HepG2 (cell line): ENCODE results near the gene OAS3. TPM values are rescaled to one million over a fixed set of nuclear protein-coding genes. Genes with fewer than 3 reads are reported as not detected.

ENCODE experiments used
- FOSL2 ChIP-seq: sonication (generic); formaldehyde crosslinking; IDR thresholded peaks from 2 replicates; pipeline ENCODE4 v1.4.0; 2020; ENCODE audit warnings: missing genetic modification reagents
- IRX3 ChIP-seq: sonication (generic); formaldehyde crosslinking; IDR thresholded peaks from 2 replicates; pipeline ENCODE4 v1.8.1; 2023; ENCODE audit warnings: mild to moderate bottlenecking, low read depth, missing genetic modification reagents, borderline replicate concordance
- NFRKB ChIP-seq: fragments of 450-650 bp; IDR thresholded peaks from 2 replicates; pipeline ENCODE4 v1.6.1; 2017
- SAP130 ChIP-seq: IDR thresholded peaks from 2 replicates; pipeline ENCODE4 v1.6.1; 2016; ENCODE audit warnings: low read depth
- ZFP1 ChIP-seq: IDR thresholded peaks from 2 replicates; pipeline ENCODE4 v1.6.1; 2016
- ZMYM3 ChIP-seq: sonication (generic); formaldehyde crosslinking; IDR thresholded peaks from 2 replicates; pipeline ENCODE4 v1.5.1; 2020; ENCODE audit warnings: mild to moderate bottlenecking, missing genetic modification reagents
- ZNF432 ChIP-seq: sonication (generic); formaldehyde crosslinking; IDR thresholded peaks from 2 replicates; pipeline ENCODE4 v1.5.0; 2020; ENCODE audit warnings: missing genetic modification reagents, mild to moderate bottlenecking, borderline replicate concordance
- ZNF441 ChIP-seq: sonication (generic); formaldehyde crosslinking; IDR thresholded peaks from 2 replicates; pipeline ENCODE4 v1.7.0; 2021; ENCODE audit warnings: missing genetic modification reagents, borderline replicate concordance
- ZNF468 ChIP-seq: sonication (generic); formaldehyde crosslinking; IDR thresholded peaks from 2 replicates; pipeline ENCODE4 v1.8.0; 2022; ENCODE audit warnings: mild to moderate bottlenecking, moderate library complexity, missing genetic modification reagents
- ZNF768 ChIP-seq: sonication (generic); formaldehyde crosslinking; IDR thresholded peaks from 2 replicates; pipeline ENCODE4 v1.4.0; 2020; ENCODE audit warnings: missing genetic modification reagents
- polyA plus RNA-seq, 8 experiments: library from polyadenylated mRNA; depleted of rRNA in 3 of 8; stranded (reverse) in 7 of 8; unstranded in 1 of 8; fragments of >200 nt; fragmentation: Illumina TruSeq in 4 of 8; extraction: Trizol in 4 of 8; gene quantifications; 2 replicates each; pipeline versions ENCODE4 v1.2.1 to v1.2.3, GENCODE V29; 2011 to 2016; ENCODE audit warnings: low read depth in 4 of 8, missing spikeins in 1 of 8, mixed read lengths in 1 of 8; ENCODE audit not compliant: insufficient read depth in 1 of 8
- total RNA-seq, 5 experiments: library from RNA; depleted of rRNA; stranded (reverse); fragments of >200 nt; fragmentation: Illumina TruSeq; extraction: Trizol; gene quantifications; 2 replicates each; pipeline ENCODE4 v1.2.3, GENCODE V29; 2016; ENCODE audit warnings: low read depth in 1 of 5
- TF ChIP-seq, protein P1 (sequence below): IDR thresholded peaks from 2 replicates; pipeline ENCODE4 v1.6.1; 2016; ENCODE audit warnings: missing genetic modification reagents, missing compliant biosample characterization
- TF ChIP-seq, protein P2 (sequence below): sonication (generic); formaldehyde crosslinking; IDR thresholded peaks from 2 replicates; pipeline ENCODE4 v1.5.1; 2020; ENCODE audit warnings: mild to moderate bottlenecking, missing genetic modification reagents, moderate library complexity
- TF ChIP-seq, protein P3 (sequence below): sonication (generic); formaldehyde crosslinking; IDR thresholded peaks from 2 replicates; pipeline ENCODE4 v1.4.0; 2020; ENCODE audit warnings: missing genetic modification reagents, borderline replicate concordance
- TF ChIP-seq, protein P4 (sequence below): sonication (generic); formaldehyde crosslinking; IDR thresholded peaks from 2 replicates; pipeline ENCODE4 v1.4.0; 2020; ENCODE audit warnings: missing genetic modification reagents, borderline replicate concordance
- TF ChIP-seq, protein P5 (sequence below): sonication (generic); formaldehyde crosslinking; IDR thresholded peaks from 2 replicates; pipeline ENCODE4 v1.4.0; 2020; ENCODE audit warnings: mild to moderate bottlenecking, missing genetic modification reagents
- TF ChIP-seq, protein P6 (sequence below): sonication (generic); formaldehyde crosslinking; IDR thresholded peaks from 2 replicates; pipeline ENCODE4 v1.5.0; 2020; ENCODE audit warnings: mild to moderate bottlenecking, missing genetic modification reagents, moderate library complexity

OAS3 gene
- total and polyA plus RNA-seq, 2 of the 13 experiments (the other 11 are each of a cell fraction or from before 2014, with no cell fraction given) = 4.8 to 10.5 TPM

DNA sequence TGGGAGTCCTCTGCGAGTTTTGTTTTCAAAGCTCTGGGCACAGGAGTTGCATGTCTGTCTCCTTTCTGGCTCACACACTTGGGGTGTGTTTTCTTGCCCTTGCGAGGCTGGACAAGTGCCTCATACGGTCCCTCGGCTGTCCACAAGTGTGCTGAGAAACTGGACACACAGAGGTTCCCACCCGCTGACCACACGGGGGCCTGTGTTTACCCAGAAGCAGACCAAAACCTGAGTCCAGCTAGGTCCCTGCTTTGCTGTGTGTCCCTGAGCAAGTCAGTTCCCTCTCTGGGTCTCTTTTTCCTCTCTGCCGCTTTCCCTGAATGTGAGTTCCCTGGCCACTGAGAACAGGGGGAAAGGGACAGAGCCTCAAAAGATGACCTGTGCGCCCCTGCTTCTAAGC is 39.4 kb downstream of the OAS3 start (continued):
- TF ChIP-seq ZNF768 (CRISPR knock-in tag) = peak; percentile 99
- TF ChIP-seq, protein P1, sequence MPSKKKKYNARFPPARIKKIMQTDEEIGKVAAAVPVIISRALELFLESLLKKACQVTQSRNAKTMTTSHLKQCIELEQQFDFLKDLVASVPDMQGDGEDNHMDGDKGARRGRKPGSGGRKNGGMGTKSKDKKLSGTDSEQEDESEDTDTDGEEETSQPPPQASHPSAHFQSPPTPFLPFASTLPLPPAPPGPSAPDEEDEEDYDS (CRISPR knock-in tag) = no peak
- TF ChIP-seq SAP130 = no peak
- TF ChIP-seq IRX3 (CRISPR knock-in tag) = no peak
- TF ChIP-seq, protein P2, sequence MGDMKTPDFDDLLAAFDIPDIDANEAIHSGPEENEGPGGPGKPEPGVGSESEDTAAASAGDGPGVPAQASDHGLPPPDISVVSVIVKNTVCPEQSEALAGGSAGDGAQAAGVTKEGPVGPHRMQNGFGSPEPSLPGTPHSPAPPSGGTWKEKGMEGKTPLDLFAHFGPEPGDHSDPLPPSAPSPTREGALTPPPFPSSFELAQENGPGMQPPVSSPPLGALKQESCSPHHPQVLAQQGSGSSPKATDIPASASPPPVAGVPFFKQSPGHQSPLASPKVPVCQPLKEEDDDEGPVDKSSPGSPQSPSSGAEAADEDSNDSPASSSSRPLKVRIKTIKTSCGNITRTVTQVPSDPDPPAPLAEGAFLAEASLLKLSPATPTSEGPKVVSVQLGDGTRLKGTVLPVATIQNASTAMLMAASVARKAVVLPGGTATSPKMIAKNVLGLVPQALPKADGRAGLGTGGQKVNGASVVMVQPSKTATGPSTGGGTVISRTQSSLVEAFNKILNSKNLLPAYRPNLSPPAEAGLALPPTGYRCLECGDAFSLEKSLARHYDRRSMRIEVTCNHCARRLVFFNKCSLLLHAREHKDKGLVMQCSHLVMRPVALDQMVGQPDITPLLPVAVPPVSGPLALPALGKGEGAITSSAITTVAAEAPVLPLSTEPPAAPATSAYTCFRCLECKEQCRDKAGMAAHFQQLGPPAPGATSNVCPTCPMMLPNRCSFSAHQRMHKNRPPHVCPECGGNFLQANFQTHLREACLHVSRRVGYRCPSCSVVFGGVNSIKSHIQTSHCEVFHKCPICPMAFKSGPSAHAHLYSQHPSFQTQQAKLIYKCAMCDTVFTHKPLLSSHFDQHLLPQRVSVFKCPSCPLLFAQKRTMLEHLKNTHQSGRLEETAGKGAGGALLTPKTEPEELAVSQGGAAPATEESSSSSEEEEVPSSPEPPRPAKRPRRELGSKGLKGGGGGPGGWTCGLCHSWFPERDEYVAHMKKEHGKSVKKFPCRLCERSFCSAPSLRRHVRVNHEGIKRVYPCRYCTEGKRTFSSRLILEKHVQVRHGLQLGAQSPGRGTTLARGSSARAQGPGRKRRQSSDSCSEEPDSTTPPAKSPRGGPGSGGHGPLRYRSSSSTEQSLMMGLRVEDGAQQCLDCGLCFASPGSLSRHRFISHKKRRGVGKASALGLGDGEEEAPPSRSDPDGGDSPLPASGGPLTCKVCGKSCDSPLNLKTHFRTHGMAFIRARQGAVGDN (CRISPR knock-in tag) = no peak
- TF ChIP-seq NFRKB = no peak
- TF ChIP-seq ZMYM3 (CRISPR knock-in tag) = peak; percentile 89
- TF ChIP-seq ZNF441 (CRISPR knock-in tag) = no peak
- TF ChIP-seq, protein P3, sequence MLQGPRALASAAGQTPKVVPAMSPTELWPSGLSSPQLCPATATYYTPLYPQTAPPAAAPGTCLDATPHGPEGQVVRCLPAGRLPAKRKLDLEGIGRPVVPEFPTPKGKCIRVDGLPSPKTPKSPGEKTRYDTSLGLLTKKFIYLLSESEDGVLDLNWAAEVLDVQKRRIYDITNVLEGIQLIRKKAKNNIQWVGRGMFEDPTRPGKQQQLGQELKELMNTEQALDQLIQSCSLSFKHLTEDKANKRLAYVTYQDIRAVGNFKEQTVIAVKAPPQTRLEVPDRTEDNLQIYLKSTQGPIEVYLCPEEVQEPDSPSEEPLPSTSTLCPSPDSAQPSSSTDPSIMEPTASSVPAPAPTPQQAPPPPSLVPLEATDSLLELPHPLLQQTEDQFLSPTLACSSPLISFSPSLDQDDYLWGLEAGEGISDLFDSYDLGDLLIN = no peak
- TF ChIP-seq, protein P4, sequence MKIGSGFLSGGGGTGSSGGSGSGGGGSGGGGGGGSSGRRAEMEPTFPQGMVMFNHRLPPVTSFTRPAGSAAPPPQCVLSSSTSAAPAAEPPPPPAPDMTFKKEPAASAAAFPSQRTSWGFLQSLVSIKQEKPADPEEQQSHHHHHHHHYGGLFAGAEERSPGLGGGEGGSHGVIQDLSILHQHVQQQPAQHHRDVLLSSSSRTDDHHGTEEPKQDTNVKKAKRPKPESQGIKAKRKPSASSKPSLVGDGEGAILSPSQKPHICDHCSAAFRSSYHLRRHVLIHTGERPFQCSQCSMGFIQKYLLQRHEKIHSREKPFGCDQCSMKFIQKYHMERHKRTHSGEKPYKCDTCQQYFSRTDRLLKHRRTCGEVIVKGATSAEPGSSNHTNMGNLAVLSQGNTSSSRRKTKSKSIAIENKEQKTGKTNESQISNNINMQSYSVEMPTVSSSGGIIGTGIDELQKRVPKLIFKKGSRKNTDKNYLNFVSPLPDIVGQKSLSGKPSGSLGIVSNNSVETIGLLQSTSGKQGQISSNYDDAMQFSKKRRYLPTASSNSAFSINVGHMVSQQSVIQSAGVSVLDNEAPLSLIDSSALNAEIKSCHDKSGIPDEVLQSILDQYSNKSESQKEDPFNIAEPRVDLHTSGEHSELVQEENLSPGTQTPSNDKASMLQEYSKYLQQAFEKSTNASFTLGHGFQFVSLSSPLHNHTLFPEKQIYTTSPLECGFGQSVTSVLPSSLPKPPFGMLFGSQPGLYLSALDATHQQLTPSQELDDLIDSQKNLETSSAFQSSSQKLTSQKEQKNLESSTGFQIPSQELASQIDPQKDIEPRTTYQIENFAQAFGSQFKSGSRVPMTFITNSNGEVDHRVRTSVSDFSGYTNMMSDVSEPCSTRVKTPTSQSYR (CRISPR knock-in tag) = no peak
- TF ChIP-seq ZNF432 (CRISPR knock-in tag) = no peak
- TF ChIP-seq, protein P5, sequence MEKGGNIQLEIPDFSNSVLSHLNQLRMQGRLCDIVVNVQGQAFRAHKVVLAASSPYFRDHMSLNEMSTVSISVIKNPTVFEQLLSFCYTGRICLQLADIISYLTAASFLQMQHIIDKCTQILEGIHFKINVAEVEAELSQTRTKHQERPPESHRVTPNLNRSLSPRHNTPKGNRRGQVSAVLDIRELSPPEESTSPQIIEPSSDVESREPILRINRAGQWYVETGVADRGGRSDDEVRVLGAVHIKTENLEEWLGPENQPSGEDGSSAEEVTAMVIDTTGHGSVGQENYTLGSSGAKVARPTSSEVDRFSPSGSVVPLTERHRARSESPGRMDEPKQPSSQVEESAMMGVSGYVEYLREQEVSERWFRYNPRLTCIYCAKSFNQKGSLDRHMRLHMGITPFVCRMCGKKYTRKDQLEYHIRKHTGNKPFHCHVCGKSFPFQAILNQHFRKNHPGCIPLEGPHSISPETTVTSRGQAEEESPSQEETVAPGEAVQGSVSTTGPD (CRISPR knock-in tag) = no peak
- TF ChIP-seq ZFP1 (CRISPR knock-in tag) = no peak
- no peak for TF ChIP-seq FOSL2 (CRISPR knock-in tag)
- TF ChIP-seq, protein P6, sequence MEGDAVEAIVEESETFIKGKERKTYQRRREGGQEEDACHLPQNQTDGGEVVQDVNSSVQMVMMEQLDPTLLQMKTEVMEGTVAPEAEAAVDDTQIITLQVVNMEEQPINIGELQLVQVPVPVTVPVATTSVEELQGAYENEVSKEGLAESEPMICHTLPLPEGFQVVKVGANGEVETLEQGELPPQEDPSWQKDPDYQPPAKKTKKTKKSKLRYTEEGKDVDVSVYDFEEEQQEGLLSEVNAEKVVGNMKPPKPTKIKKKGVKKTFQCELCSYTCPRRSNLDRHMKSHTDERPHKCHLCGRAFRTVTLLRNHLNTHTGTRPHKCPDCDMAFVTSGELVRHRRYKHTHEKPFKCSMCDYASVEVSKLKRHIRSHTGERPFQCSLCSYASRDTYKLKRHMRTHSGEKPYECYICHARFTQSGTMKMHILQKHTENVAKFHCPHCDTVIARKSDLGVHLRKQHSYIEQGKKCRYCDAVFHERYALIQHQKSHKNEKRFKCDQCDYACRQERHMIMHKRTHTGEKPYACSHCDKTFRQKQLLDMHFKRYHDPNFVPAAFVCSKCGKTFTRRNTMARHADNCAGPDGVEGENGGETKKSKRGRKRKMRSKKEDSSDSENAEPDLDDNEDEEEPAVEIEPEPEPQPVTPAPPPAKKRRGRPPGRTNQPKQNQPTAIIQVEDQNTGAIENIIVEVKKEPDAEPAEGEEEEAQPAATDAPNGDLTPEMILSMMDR (CRISPR knock-in tag) = peak; percentile 39
- TF ChIP-seq ZNF468 (CRISPR knock-in tag) = no peak
- TF ChIP-seq, all 625 proteins: peak for 6
